CD14-positive monocyte (primary cell): ENCODE data around the gene MAD1L1. TPM values are rescaled to one million over a fixed set of nuclear protein-coding genes. Genes with fewer than 3 reads are reported as not detected.

Source experiments
- DNase-seq, 3 donors: peaks; one replicate each; pipeline ENCODE4 v3.0.0-alpha.2; 2011 to 2022
- H2AFZ ChIP-seq: 2 replicates; pipeline ENCODE4 v1.6.0; 2012; ENCODE audit warnings: mild to moderate bottlenecking, low read depth, low read length, inconsistent platforms; ENCODE audit not compliant: insufficient read depth, poor library complexity, severe bottlenecking
- H3K27ac ChIP-seq, 2 donors: 1 replicate in 1 of 2; 2 replicates in 1 of 2; pipeline ENCODE4 v1.5.1; 2012 to 2013; ENCODE audit warnings: low read length in 2 of 2, control low read depth in 1 of 2, inconsistent platforms in 1 of 2, low read depth in 1 of 2, mild to moderate bottlenecking in 1 of 2
- H3K27me3 ChIP-seq, 2 donors: one replicate each; pipeline versions ENCODE4 v1.6.0 to v1.6.1; 2011 to 2013; ENCODE audit warnings: low read length in 2 of 2; ENCODE audit not compliant: control insufficient read depth in 2 of 2, insufficient read depth in 2 of 2
- H3K36me3 ChIP-seq, 2 donors: replicated peaks in 1 of 2; 1 replicate in 1 of 2; 2 replicates in 1 of 2; pipeline versions ENCODE4 v1.5.1 to v1.6.1; 2012 to 2013; ENCODE audit warnings: low read length in 2 of 2, control low read depth in 1 of 2, inconsistent platforms in 1 of 2, mild to moderate bottlenecking in 1 of 2; ENCODE audit not compliant: insufficient read depth in 2 of 2, control insufficient read depth in 1 of 2
- H3K4me1 ChIP-seq, 2 donors: 1 replicate in 1 of 2; 2 replicates in 1 of 2; pipeline versions ENCODE4 v1.5.1 to v1.6.1; 2012 to 2013; ENCODE audit warnings: low read length in 2 of 2, control low read depth in 1 of 2, inconsistent platforms in 1 of 2, mild to moderate bottlenecking in 1 of 2, moderate library complexity in 1 of 2; ENCODE audit not compliant: insufficient read depth in 2 of 2, control insufficient read depth in 1 of 2
- H3K4me2 ChIP-seq: replicated peaks from 2 replicates; pipeline ENCODE3; 2012; ENCODE audit warnings: low read length, moderate library complexity, mild to moderate bottlenecking; ENCODE audit not compliant: poor library complexity, severe bottlenecking; ENCODE audit errors: extremely low read depth
- H3K4me3 ChIP-seq, 3 experiments: fragments of 200-600 bp in 1 of 3; sonication (generic) in 1 of 3; replicated peaks in 1 of 3; 1 replicate in 2 of 3; 2 replicates in 1 of 3; pipeline ENCODE4 v1.5.1; 2011 to 2013; ENCODE audit warnings: low read length in 3 of 3, mild to moderate bottlenecking in 3 of 3, control low read depth in 2 of 3, low read depth in 2 of 3, inconsistent platforms in 1 of 3, moderate library complexity in 1 of 3
- H3K79me2 ChIP-seq: 2 replicates; pipeline ENCODE4 v1.6.0; 2012; ENCODE audit warnings: mild to moderate bottlenecking, control low read depth, inconsistent platforms, low read length, moderate library complexity; ENCODE audit not compliant: insufficient read depth
- H3K9ac ChIP-seq: 2 replicates; pipeline ENCODE4 v1.6.0; 2017; ENCODE audit warnings: low read length, mild to moderate bottlenecking; ENCODE audit not compliant: insufficient read depth, poor library complexity, severe bottlenecking
- H3K9me3 ChIP-seq, 2 donors: replicated peaks in 1 of 2; 1 replicate in 1 of 2; 2 replicates in 1 of 2; pipeline versions ENCODE4 v1.5.1 to v1.6.1; 2012 to 2013; ENCODE audit warnings: low read length in 2 of 2, control low read depth in 1 of 2; ENCODE audit not compliant: control insufficient read depth in 1 of 2, insufficient read depth in 1 of 2
- H4K20me1 ChIP-seq: 2 replicates; pipeline ENCODE4 v1.6.0; 2012; ENCODE audit warnings: mild to moderate bottlenecking, low read length, control low read depth, moderate library complexity; ENCODE audit not compliant: insufficient read depth
- H3K27ac Mint-ChIP-seq, 7 donors: one replicate each; pipeline ENCODE4 v1.8.0; 2020; ENCODE audit warnings: mild to moderate bottlenecking in 7 of 7, mixed read lengths in 7 of 7, moderate library complexity in 6 of 7, inconsistent platforms in 2 of 7
- H3K27me3 Mint-ChIP-seq, 3 donors: one replicate each; pipeline ENCODE4 v1.8.0; 2021 to 2022; ENCODE audit warnings: low read depth in 3 of 3, mild to moderate bottlenecking in 3 of 3, mixed read lengths in 3 of 3, moderate library complexity in 3 of 3, inconsistent platforms in 1 of 3
- H3K36me3 Mint-ChIP-seq, 2 donors: one replicate each; pipeline ENCODE4 v1.8.0; 2020; ENCODE audit warnings: mixed read lengths in 2 of 2, inconsistent platforms in 1 of 2, mild to moderate bottlenecking in 1 of 2
- H3K4me1 Mint-ChIP-seq: one replicate; pipeline ENCODE4 v1.8.0; 2020; ENCODE audit warnings: mild to moderate bottlenecking, mixed read lengths
- H3K4me3 Mint-ChIP-seq, 2 donors: one replicate each; pipeline ENCODE4 v1.8.0; 2020; ENCODE audit warnings: mild to moderate bottlenecking in 2 of 2, mixed read lengths in 2 of 2, moderate library complexity in 1 of 2
- H3K9me3 Mint-ChIP-seq, 7 donors: one replicate each; pipeline ENCODE4 v1.8.0; 2020 to 2022; ENCODE audit warnings: mixed read lengths in 7 of 7, mild to moderate bottlenecking in 6 of 7, moderate library complexity in 6 of 7, inconsistent platforms in 2 of 7
- CTCF ChIP-seq: fragments of 200-600 bp; IDR thresholded peaks from one replicate; pipeline ENCODE4 v1.8.0; 2022; ENCODE audit warnings: antibody characterized with exemption, mild to moderate bottlenecking
- WGBS: methylation state at CpG from one replicate; pipeline ENCODE4 v1.1.5; 2013; ENCODE audit warnings: missing lambda C conversion rate; ENCODE audit not compliant: insufficient coverage; 5-methylcytosine and 5-hydroxymethylcytosine counted together
- intact Hi-C, 2 donors: fragments of 100-400 bp; cut with micrococcal nuclease; formaldehyde crosslinking; loops; one replicate each; pipeline versions ENCODE4 v1.15.0 to v1.15.1; 2023
- polyA plus RNA-seq, 3 donors: library from polyadenylated mRNA; depleted of rRNA in 1 of 3; unstranded in 2 of 3; stranded (reverse) in 1 of 3; fragments of 300-500 nt in 2 of 3; fragments of >200 nt in 1 of 3; fragmentation: Illumina TruSeq in 2 of 3; gene quantifications; 1 replicate in 2 of 3; 2 replicates in 1 of 3; pipeline ENCODE4 v1.2.3, GENCODE V29; 2012 to 2021

Gene MAD1L1
- polyA plus RNA-seq, 3 donors: 22.0 to 39.4 (median 33.2) TPM

GRCh38 chr7:2134740-2135139 is 98.0 kb downstream of the MAD1L1 start:
- peaks cover 3 to 33% of the 10 kb centered on the region in 2 donors for H3K36me3 ChIP-seq

DNA sequence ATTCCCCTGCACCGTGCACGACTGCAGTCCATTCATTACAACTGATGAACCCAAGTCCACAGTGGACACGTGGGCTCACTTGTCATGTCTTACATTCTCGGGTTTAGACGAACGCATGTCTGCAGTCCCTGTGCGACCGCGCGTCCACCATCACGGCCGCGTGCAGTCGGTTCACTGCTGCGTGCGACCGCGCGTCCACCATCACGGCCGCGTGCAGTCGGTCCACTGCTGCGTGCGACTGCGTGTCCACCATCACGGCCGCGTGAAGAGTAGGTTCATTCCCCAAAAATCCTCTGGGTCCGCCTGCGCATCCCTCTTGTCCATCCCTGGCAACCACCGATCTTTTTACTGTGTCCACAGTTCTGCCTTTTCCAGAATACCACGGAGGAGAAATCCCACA is 100.5 kb downstream of the MAD1L1 start:
- peaks cover 0 to 4% (median 0%) of the 10 kb centered on the region in 3 donors for H3K27me3 Mint-ChIP-seq
- Histone ChIP-seq H2AFZ (no peak overlapping the region), H4K20me1 (no peaks in the 10 kb centered on the region), H3K4me3 (no peak overlapping the region), H3K9me3 (no peaks in the 10 kb centered on the region), H3K36me3 (peaks cover 3 to 34% of the 10 kb centered on the region in 2 donors), H3K9ac (no peak overlapping the region), H3K4me1 (no peaks in the 10 kb centered on the region), H3K27ac (no peak overlapping the region), H3K27me3 (no peaks in the 10 kb centered on the region), H3K79me2 (no peaks in the 10 kb centered on the region), H3K4me2 (no peak overlapping the region)
- no peak for TF ChIP-seq CTCF
- H3K27ac Mint-ChIP-seq: no peak overlapping the region
- intact Hi-C loops: no loop called here
- H3K4me1 Mint-ChIP-seq: no peaks in the 10 kb centered on the region
- H3K4me3 Mint-ChIP-seq: no peak overlapping the region
- 99% methylated on average over 27 of the region's 33 CpGs for WGBS
- DNase-seq: no peak
- H3K36me3 Mint-ChIP-seq: peaks cover 35 to 50% of the 10 kb centered on the region in 2 donors
- peaks cover 0 to 4% (median 0%) of the 10 kb centered on the region in 7 donors for H3K9me3 Mint-ChIP-seq

More at GRCh38 chr7:2134740-2135139, 98.0 kb downstream of the MAD1L1 start:
- no peak overlapping the region for H3K27ac Mint-ChIP-seq
- no peak overlapping the region for H2AFZ ChIP-seq
- no peaks in the 10 kb centered on the region for H3K27me3 ChIP-seq
- peaks cover 35 to 49% of the 10 kb centered on the region in 2 donors for H3K36me3 Mint-ChIP-seq
- no peaks in the 10 kb centered on the region for H3K79me2 ChIP-seq
- no peaks in the 10 kb centered on the region for H4K20me1 ChIP-seq
- DNase-seq: no peak
- H3K4me1 Mint-ChIP-seq: peaks cover 11% of the 10 kb centered on the region
- intact Hi-C loops: no loop called here
- no peak overlapping the region for H3K9ac ChIP-seq
- peaks cover 0 to 4% (median 0%) of the 10 kb centered on the region in 7 donors for H3K9me3 Mint-ChIP-seq
- no peak for TF ChIP-seq CTCF
- H3K4me3 Mint-ChIP-seq: no peak overlapping the region
- no peaks in the 10 kb centered on the region for H3K9me3 ChIP-seq
- H3K4me2 ChIP-seq: no peak overlapping the region
- no peak overlapping the region for H3K27ac ChIP-seq
- H3K4me3 ChIP-seq: no peak overlapping the region
- H3K4me1 ChIP-seq: peaks cover 9% of the 10 kb centered on the region in 2 donors
- peaks cover 0 to 4% (median 0%) of the 10 kb centered on the region in 3 donors for H3K27me3 Mint-ChIP-seq
- 100% methylated on average over 5 of the region's 5 CpGs for WGBS
